ENCODE measurements around the gene GLT1D1.

DNA sequence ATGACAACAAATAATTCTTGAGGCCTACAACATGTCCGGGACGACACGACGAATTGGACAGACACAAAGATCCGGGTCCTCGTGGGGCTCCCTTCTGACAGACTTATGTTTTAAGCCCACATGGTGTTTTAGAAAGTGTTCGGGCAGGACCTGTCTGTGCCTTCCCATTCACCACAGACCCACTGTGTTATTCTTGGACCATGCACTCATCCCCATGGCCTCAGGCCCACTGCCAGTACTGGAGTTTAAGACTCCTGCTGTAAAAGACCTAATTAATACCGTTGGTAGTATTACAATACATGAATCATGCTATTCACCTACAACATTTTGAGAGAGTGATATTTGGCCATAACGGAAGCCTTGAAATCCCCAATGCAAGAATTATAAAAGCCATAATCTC is 49.5 kb upstream of the GLT1D1 start:
- TF ChIP-seq, protein P1, sequence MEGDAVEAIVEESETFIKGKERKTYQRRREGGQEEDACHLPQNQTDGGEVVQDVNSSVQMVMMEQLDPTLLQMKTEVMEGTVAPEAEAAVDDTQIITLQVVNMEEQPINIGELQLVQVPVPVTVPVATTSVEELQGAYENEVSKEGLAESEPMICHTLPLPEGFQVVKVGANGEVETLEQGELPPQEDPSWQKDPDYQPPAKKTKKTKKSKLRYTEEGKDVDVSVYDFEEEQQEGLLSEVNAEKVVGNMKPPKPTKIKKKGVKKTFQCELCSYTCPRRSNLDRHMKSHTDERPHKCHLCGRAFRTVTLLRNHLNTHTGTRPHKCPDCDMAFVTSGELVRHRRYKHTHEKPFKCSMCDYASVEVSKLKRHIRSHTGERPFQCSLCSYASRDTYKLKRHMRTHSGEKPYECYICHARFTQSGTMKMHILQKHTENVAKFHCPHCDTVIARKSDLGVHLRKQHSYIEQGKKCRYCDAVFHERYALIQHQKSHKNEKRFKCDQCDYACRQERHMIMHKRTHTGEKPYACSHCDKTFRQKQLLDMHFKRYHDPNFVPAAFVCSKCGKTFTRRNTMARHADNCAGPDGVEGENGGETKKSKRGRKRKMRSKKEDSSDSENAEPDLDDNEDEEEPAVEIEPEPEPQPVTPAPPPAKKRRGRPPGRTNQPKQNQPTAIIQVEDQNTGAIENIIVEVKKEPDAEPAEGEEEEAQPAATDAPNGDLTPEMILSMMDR (IDR thresholded peaks at IDR 0.05) = no peak
- no peak for TF ChIP-seq POLR2A (IDR thresholded peaks at IDR 0.05)

Measured in esophagus squamous epithelium (tissue), 4 donors.